ENCODE results near the gene EXOG.

EXOG gene

DNA sequence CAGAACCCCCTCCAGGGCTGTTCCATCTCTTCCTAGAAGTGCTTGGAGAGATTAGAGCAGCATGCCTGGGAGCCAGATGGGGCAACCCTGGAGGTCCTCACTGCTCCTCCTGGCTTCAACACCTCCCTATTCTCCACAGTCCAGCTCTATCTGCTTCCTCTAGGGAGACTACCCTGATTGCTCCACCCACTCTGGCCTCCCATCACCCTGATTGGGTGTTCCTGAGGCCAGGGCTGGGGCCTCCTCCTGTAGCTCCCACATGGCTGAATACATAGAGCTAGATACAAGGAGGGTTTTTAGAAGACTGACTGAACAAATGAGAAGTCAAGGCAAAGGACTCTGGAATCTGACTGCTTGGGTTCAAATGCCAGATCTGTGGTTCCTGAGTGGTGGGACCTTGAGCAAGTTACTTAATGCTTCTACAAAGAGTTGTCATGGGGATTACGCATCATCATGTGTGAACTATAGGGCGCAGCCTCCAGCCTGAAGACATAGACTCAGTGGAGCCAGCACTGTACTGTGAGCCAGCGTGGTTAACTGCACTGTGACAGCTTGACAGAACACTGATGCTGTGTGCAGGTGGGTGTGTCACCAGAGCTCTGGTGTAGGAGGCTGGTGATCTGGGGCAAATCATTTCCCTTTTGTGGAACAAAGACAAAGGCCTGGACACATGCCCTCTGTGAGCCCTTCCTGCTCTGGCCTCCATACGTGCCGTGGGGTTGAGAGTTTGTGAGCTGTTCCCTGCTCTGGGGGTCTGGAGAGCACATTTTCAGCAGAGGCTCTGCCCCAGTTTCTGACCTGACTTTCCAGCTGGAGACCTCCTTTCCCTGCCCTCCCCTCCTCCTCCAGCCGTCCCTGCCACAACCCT is 78.5 kb downstream of the EXOG start:
- no peak overlapping the region for H3K4me3 ChIP-seq (ENCODE audit: low read depth, low read length)
- DNase-seq (ENCODE audit: low read depth, low spot score), result no peak
- in situ Hi-C loops (cut with HindIII; ENCODE audit: low sequenced_read_pairs), result no loop called here
- TF ChIP-seq, protein P1, sequence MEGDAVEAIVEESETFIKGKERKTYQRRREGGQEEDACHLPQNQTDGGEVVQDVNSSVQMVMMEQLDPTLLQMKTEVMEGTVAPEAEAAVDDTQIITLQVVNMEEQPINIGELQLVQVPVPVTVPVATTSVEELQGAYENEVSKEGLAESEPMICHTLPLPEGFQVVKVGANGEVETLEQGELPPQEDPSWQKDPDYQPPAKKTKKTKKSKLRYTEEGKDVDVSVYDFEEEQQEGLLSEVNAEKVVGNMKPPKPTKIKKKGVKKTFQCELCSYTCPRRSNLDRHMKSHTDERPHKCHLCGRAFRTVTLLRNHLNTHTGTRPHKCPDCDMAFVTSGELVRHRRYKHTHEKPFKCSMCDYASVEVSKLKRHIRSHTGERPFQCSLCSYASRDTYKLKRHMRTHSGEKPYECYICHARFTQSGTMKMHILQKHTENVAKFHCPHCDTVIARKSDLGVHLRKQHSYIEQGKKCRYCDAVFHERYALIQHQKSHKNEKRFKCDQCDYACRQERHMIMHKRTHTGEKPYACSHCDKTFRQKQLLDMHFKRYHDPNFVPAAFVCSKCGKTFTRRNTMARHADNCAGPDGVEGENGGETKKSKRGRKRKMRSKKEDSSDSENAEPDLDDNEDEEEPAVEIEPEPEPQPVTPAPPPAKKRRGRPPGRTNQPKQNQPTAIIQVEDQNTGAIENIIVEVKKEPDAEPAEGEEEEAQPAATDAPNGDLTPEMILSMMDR (IDR thresholded peaks at IDR 0.05; ENCODE audit: low read depth, low read length), result no peak

DNA sequence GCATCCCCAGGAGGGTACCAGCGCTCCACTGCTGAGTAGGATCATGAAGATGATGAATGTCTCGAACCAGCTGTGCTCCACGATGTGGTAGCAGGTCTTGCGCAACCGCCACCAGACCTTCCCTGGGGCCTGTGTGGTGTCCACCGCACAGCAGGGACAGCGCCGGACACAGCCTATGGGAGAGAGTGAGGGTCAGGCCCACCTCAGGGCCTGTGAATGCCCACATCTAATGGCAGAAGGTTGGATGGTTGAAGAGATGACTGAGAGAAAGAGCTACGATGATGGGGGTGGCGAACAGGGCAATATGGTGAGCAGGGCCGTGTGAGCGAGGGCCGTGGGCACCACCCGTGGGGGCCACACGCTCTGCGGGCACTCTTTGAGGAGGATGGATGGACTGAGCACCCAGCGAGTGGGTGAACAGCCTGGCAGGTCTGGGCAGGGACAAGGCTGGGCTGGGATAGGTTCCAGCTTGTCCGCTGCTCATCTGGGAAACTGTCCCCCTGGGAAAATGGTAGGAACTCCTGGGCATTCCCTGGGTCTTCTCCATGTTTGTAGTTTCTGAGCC is 79.2 kb downstream of the EXOG start:
- no peak for DNase-seq (ENCODE audit: low read depth, low spot score)
- no peak overlapping the region for H3K4me3 ChIP-seq (ENCODE audit: low read depth, low read length)
- TF ChIP-seq, protein P1 (IDR thresholded peaks at IDR 0.05; ENCODE audit: low read depth, low read length), result no peak
- in situ Hi-C loops (cut with HindIII; ENCODE audit: low sequenced_read_pairs), result no loop called here
